Activated CD4-positive, alpha-beta T cell treated with anti-CD3 and anti-CD28 coated beads, Interleukin-2, amount 50 U/mL, for 16 hours (primary cell): ENCODE measurements around the gene FAM162A.

Source experiments
- DNase-seq: peaks from one replicate; pipeline ENCODE4 v3.0.0-alpha.2; 2020

FAM162A gene

GRCh38 chr3:122389197-122389596, 5.2 kb downstream of the FAM162A start:
- DNase-seq, result no peak

GRCh38 chr3:122389892-122390291, 5.9 kb downstream of the FAM162A start:
- no peak for DNase-seq

GRCh38 chr3:122390665-122391064, 6.7 kb downstream of the FAM162A start:
- DNase-seq, result no peak

GRCh38 chr3:122391681-122392446, 7.9 kb downstream of the FAM162A start:
- no peak for DNase-seq

- peak; percentile 49 for DNase-seq
Observed at GRCh38 chr3:122392868-122393844, 9.2 kb downstream of the FAM162A start.

- no peak for DNase-seq
Observed at GRCh38 chr3:122394173-122394572, 10.2 kb downstream of the FAM162A start.

- DNase-seq, result no peak
Observed at GRCh38 chr3:122395582-122395981, 11.6 kb downstream of the FAM162A start.

GRCh38 chr3:122396511-122396910, 12.5 kb downstream of the FAM162A start:
- DNase-seq, result no peak

- no peak for DNase-seq
Observed at GRCh38 chr3:122397201-122397600, 13.2 kb downstream of the FAM162A start.

GRCh38 chr3:122398920-122399319, 14.9 kb downstream of the FAM162A start:
- DNase-seq, result no peak

GRCh38 chr3:122403489-122403888, 19.5 kb downstream of the FAM162A start:
- no peak for DNase-seq

- DNase-seq, result no peak
Observed at GRCh38 chr3:122405015-122405414, 21.0 kb downstream of the FAM162A start.

GRCh38 chr3:122406198-122406597, 22.2 kb downstream of the FAM162A start:
- DNase-seq, result no peak

- no peak for DNase-seq
Observed at GRCh38 chr3:122407946-122408345, 24.0 kb downstream of the FAM162A start.

- DNase-seq, result no peak
Observed at GRCh38 chr3:122409446-122409845, 25.5 kb downstream of the FAM162A start.

- no peak for DNase-seq
Observed at GRCh38 chr3:122410111-122410510, 26.1 kb downstream of the FAM162A start.

GRCh38 chr3:122410639-122411038, 26.7 kb downstream of the FAM162A start:
- DNase-seq, result no peak

- DNase-seq, result no peak
Observed at GRCh38 chr3:122414391-122414790, 30.4 kb downstream of the FAM162A start.

GRCh38 chr3:122415104-122415744, 31.2 kb downstream of the FAM162A start:
- DNase-seq, result peak; percentile 65

GRCh38 chr3:122415762-122416654, 32.0 kb downstream of the FAM162A start, which contains the start of gene WDR5B:
Gene WDR5B (minus strand): TSS chr3:122416062. CDS start chr3:122415528, 534 bp downstream.
- peak; percentile 99 for DNase-seq

- DNase-seq, result no peak
Observed at GRCh38 chr3:122416966-122417365, 33.0 kb downstream of the FAM162A start.

GRCh38 chr3:122421101-122421500, 37.1 kb downstream of the FAM162A start:
- no peak for DNase-seq
